HG02973 (cell line): ENCODE data around the gene QRSL1.
A peak's percentile ranks its signal among the peaks of the same experiment; 100 is the strongest.
"Not testable (repeated sequence)": the region's sequence is repeated elsewhere in the genome, so short reads cannot be mapped to it uniquely, and the experiment has no call there.

Source experiments
- ATAC-seq: cut with Tn5 transposase; IDR thresholded peaks from one replicate; pipeline ENCODE4 v1.9.1; 2021; ENCODE audit warnings: moderate library complexity; ENCODE audit not compliant: unreplicated experiment

Gene QRSL1

GRCh38 chr6:106674541-106675229, 45.3 kb downstream of the QRSL1 start:
- no peak for ATAC-seq

DNA sequence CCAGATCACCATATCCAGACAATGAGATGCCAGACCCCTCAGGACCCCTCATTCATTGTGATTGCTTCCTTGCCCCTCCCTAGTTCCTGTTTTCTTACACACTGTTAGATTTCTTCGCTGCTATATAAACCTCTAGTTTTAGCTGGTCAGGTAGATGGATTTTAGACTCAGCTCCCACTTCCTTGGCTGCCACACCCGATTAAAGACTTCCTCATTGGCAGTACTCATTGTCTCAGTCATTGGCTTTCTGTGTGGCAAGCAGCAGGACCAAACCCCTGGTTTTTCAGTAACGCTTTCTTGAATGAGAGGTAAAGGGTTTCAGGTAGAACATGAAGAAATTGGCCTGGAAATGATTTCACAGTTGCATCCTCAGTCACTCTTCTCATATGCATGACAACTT, 47.9 kb downstream of the QRSL1 start:
- no peak for ATAC-seq

DNA sequence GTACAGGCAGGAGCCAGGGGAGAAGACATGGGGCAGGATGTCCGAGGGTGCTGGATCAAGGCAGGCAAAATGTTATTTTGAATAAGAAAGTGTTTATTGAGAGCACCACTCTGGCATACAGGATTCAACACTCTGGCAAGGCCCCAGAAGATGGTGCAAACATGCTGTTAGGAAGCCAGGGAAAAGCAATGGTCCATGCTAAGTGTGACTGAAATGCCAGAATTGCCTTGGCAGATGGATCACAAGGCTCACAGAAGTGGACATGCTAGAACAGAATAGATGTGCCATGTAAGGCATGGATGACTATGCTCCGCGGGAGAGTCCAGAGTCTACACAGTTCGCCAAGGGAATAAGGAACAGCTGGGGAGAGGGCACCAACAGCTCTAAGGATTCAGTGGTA, 54.6 kb downstream of the QRSL1 start:
- ATAC-seq, result no peak

- ATAC-seq, result no peak
Observed at GRCh38 chr6:106685833-106686232, 56.5 kb downstream of the QRSL1 start.

DNA sequence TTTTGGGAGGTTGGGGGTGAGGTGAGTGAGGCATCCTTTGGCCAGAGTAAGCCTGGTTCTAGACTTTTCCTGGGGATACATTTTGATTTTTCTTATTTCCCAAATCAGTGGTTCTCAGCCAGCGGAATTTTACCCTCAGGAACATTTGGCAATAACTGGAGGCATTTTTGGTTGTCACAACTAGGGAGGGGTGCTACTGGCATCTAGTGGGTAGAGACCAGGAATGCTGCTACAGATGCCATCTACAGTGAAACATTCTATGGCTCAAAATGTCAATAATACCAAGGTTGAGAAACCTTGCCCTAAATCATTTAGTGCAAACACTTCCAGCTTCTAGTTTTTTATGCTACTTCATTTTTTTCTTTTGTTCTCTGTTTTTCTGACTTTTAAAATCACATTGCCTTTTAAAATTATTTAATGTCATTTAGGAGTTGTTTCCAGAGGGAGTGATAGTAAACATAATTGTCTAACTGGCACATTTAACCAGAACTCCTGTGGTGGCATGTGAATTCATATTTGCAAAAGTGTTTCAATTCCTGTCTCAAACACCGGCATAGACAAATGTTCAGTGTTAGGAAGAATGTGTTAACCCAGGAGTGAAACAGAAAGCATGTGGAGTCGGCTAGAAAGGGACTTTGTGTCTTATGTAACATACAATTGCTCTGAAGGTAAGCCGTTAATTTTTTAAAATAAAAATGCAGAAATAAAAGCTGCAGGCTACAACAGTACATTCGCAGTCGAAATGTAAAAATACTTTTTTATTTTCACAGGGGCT, 59.0 kb downstream of the QRSL1 start:
- no peak for ATAC-seq

DNA sequence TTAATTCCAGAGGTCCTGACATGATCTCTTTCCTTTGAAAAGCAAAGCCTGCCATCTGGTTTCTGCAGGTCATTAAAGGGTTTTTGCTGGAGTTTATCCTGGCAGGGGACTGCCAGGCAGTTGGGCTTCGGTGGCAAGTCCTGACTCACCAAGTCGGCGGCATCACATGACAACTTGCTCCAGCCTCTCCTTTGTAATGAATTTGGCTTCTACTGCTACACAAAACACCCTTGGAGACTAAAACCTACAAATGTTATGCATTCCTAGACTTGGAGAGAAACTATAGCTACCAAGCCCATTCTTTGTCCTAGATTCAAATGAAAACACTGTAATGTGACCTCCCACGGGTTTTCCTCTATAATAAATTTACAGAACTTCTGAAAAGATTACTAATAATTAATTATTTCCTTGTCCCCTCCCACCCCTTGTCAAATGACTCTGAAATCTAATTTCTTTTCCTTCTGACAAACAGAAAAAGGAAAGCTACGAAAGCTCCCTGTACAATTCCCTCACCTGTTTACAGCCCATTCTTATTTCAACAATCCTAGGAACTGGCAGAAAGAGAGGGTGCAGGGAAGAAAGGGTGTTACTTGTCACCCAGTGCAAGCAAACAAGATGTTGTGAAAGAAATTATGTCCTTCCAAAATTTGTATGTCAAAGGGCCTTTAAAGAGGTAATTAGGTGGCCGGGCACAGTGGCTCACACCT, 62.9 kb downstream of the QRSL1 start:
- ATAC-seq, result no peak

GRCh38 chr6:106692819-106693208, 63.4 kb downstream of the QRSL1 start:
- ATAC-seq, result no peak

DNA sequence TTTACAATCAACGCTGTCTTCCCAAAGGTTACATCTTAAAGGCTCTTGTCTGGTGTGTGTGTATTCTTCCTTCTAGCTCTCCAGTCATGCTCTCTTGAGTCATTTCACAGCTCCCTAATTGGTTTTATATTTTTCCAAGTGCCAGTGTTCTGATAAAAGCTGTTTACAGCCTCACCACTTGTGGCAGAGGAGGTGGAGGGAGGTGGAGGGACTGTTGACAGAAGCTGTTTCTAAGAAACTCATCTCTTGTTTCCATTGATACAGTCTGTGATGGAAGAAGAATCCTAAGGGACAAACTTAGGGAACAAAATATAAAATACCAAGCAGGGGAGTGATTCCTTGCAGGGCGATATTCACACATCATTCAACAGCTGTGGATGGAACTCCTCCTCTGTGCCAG, 64.0 kb downstream of the QRSL1 start:
- ATAC-seq, result no peak

- no peak for ATAC-seq
Observed at GRCh38 chr6:106694343-106694742, 65.0 kb downstream of the QRSL1 start.

DNA sequence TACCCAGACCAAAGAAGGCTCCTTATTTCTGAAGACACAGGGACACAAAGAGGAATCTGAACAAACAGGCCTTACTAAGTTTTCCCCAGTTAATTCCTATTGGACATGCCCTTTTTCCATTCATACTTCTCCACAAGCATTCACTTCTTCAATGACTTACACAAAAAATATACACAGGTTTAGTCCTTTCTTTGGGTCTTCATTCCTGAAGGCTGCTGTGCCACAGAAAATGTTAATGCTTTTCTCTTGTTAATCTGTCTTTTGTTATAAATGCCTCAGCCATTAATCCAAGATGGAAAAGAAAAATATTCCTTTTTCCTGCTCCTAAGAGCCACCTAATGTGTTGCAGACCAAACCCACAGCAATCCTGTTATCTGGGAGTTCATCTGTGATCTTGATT, 71.2 kb downstream of the QRSL1 start:
- ATAC-seq, result no peak

GRCh38 chr6:106701201-106701600, 71.8 kb downstream of the QRSL1 start:
- ATAC-seq, result not testable (repeated sequence)

DNA sequence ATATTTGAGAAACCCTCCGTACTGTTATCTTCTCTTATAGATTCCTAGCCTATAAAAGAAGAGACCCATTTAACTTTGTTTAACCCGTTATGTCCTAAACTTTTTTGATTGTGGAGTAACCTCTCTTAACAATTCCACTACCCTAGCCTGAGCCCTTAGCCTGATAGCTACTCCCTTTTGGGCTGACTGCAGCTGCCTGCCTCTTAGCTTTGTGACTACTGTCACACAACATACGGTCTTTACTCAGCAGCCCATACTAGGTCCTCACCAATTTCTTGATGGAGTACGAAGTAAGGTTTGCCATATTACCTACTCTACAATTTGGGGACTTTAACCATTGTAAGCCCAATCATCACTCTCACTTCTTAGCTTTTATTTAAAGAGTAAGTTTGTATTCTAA, 72.7 kb downstream of the QRSL1 start:
- peak; percentile 40 for ATAC-seq

DNA sequence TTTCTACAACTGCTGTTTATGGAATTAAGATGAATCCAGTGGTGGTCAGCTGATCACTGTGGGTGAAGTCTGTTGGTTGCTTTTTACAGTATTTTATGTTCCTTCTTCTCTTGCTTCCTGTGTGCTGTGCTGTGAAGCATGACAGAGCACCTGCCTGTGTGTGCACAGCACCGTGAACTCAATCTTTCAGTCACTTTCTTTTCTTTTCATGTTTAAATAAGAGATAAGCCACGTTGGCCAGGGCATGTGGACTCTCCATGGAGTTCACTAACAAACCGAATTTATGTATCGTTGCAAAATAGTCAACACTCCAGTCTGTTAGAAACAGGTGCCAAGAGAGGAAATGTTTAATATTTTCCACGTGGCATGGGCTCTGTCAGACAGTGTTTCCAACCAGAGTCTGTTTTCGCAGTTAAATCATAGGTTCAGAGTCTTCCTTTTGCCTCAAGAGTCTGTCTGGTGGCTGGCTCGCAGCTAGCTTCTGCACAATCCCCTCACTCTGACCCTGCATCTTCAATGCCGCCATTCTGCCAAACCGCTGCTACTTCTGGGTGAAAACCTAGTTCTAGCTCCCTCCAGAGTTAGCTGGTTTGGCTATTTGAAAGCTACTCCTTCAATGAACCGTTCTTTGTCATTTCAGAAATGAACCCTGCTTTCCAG, 73.2 kb downstream of the QRSL1 start:
- ATAC-seq, result peak; percentile 88

- no peak for ATAC-seq
Observed at GRCh38 chr6:106704327-106704726, 74.9 kb downstream of the QRSL1 start.

DNA sequence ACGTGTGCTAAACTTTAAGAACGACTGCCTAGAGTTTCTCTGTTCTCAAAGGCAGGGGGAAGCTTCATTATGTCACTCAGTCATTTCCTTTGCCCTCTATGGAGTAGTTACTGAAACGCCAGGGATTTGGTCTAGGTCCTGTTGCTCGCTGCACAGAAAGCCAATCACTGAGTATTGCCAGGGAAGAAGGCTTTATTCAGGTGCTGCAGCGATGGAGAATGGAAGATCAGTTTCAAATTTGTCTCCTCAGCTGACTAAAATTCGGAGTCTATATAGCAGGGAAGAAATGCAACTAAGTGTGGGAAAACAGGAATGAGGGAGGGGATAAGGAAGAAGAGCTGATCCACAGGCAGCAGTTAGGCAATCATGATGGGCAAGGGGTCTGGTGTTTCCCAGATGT, 75.8 kb downstream of the QRSL1 start:
- no peak for ATAC-seq

DNA sequence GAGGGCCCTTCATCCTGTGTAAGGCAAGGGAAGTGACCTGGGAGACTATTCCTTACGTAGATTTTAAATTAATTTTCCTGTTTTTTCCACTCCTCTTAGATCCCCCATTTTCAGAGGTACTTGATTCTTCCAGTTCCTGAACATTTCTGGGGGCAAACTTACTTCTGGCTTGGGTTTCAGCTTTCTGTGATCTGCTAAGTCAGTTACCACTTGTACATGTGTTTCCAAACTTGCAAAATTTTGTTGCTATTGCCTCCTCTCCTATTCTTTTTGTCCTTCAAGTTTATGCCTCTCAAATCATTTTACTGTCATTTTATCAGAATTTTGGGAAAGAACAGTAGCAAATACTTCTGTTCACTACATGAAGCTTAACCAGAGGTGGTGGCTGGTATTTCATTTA, 81.2 kb downstream of the QRSL1 start:
- no peak for ATAC-seq

- no peak for ATAC-seq
Observed at GRCh38 chr6:106714281-106714680, 84.9 kb downstream of the QRSL1 start.

- no peak for ATAC-seq
Observed at GRCh38 chr6:106715922-106716321, 86.5 kb downstream of the QRSL1 start.

GRCh38 chr6:106716966-106717365, 87.6 kb downstream of the QRSL1 start:
- no peak for ATAC-seq
